GM23338 (cell line): ENCODE results near the gene MAPK8. TPM values are rescaled to one million over a fixed set of nuclear protein-coding genes. Genes with fewer than 3 reads are reported as not detected.

Source experiments
- ATAC-seq: fragments of 200-7000 bp; cut with Tn5 transposase; 3 replicates; pipeline ENCODE4 v1.9.1; 2020
- DNase-seq: peaks from one replicate; pipeline ENCODE4 v3.0.0-alpha.2; 2015; ENCODE audit warnings: low spot score
- H2AFZ ChIP-seq: fragments of 200-600 bp; sonication (generic); 2 replicates; pipeline ENCODE4 v1.8.0; 2016; ENCODE audit warnings: antibody characterized with exemption, mild to moderate bottlenecking, moderate library complexity
- H3F3A ChIP-seq: fragments of 200-600 bp; sonication (generic); replicated peaks from 2 replicates; pipeline ENCODE4 v1.8.0; 2017; ENCODE audit warnings: antibody characterized with exemption, mixed run types, low read depth
- H3K27ac ChIP-seq: fragments of 200-600 bp; sonication (generic); 2 replicates; pipeline ENCODE4 v1.6.1; 2016; ENCODE audit warnings: low read depth
- H3K27me3 ChIP-seq: fragments of 200-600 bp; sonication (generic); 2 replicates; pipeline ENCODE4 v1.8.0; 2016; ENCODE audit warnings: mild to moderate bottlenecking, mixed run types, moderate library complexity; ENCODE audit not compliant: insufficient read depth
- H3K36me3 ChIP-seq: fragments of 200-600 bp; sonication (generic); 2 replicates; pipeline ENCODE4 v1.8.0; 2016; ENCODE audit warnings: mild to moderate bottlenecking; ENCODE audit not compliant: insufficient read depth
- H3K4me1 ChIP-seq: fragments of 200-600 bp; sonication (generic); 2 replicates; pipeline ENCODE4 v1.8.0; 2016; ENCODE audit warnings: mild to moderate bottlenecking, moderate library complexity; ENCODE audit not compliant: insufficient read depth
- H3K4me2 ChIP-seq: fragments of 200-600 bp; sonication (generic); 2 replicates; pipeline ENCODE4 v1.7.1; 2017; ENCODE audit warnings: mixed run types
- H3K4me3 ChIP-seq: fragments of 200-600 bp; sonication (generic); 2 replicates; pipeline ENCODE4 v1.6.1; 2016; ENCODE audit warnings: mixed run types
- H3K79me2 ChIP-seq: fragments of 200-600 bp; sonication (generic); replicated peaks from 2 replicates; pipeline ENCODE4 v1.8.0; 2017; ENCODE audit warnings: mild to moderate bottlenecking; ENCODE audit not compliant: insufficient read depth
- H3K9me2 ChIP-seq: fragments of 200-600 bp; sonication (generic); 2 replicates; pipeline ENCODE4 v1.8.0; 2017; ENCODE audit not compliant: insufficient read depth
- H4K20me1 ChIP-seq: fragments of 200-600 bp; sonication (generic); replicated peaks from 2 replicates; pipeline ENCODE4 v1.8.0; 2017; ENCODE audit warnings: mild to moderate bottlenecking; ENCODE audit not compliant: insufficient read depth
- H3K27ac Mint-ChIP-seq: 2 replicates; pipeline ENCODE4 v1.8.0; 2020; ENCODE audit warnings: inconsistent platforms, mild to moderate bottlenecking, moderate library complexity, mixed read lengths
- H3K27me3 Mint-ChIP-seq: 3 replicates; pipeline ENCODE4 v1.8.0; 2022; ENCODE audit warnings: low read depth, mild to moderate bottlenecking, moderate library complexity, mixed read lengths, inconsistent platforms; ENCODE audit not compliant: insufficient read depth, poor library complexity
- H3K36me3 Mint-ChIP-seq: 3 replicates; pipeline ENCODE4 v1.8.0; 2021; ENCODE audit warnings: low read depth, mild to moderate bottlenecking, inconsistent platforms, moderate library complexity, mixed read lengths
- H3K4me1 Mint-ChIP-seq: 3 replicates; pipeline ENCODE4 v1.8.0; 2020; ENCODE audit warnings: mild to moderate bottlenecking, inconsistent platforms, mixed read lengths
- H3K4me3 Mint-ChIP-seq: 3 replicates; pipeline ENCODE4 v1.8.0; 2021; ENCODE audit warnings: moderate library complexity, mild to moderate bottlenecking, inconsistent platforms, mixed read lengths
- H3K9me3 Mint-ChIP-seq: 3 replicates; pipeline ENCODE4 v1.8.0; 2020; ENCODE audit warnings: moderate library complexity, mild to moderate bottlenecking, inconsistent platforms, mixed read lengths
- CREB1 ChIP-seq: fragments of 250-450 bp; sonication (Bioruptor Pico); IDR thresholded peaks from 2 replicates; pipeline ENCODE4 v1.5.0; 2020; ENCODE audit warnings: low read depth, mild to moderate bottlenecking, moderate library complexity
- CTCF ChIP-seq, 2 experiments: fragments of 200-600 bp in 1 of 2; sonication (generic) in 1 of 2; conservative IDR thresholded peaks; 2 replicates each; pipeline versions ENCODE4 v1.5.1 to v1.6.1; 2016 to 2017; ENCODE audit warnings: antibody characterized with exemption in 2 of 2, low read depth in 2 of 2, mild to moderate bottlenecking in 2 of 2, moderate library complexity in 1 of 2
- EZH2 ChIP-seq: fragments of 200-600 bp; sonication (generic); IDR thresholded peaks from one replicate; pipeline ENCODE4 v1.8.0; 2017; ENCODE audit warnings: antibody characterized with exemption, mild to moderate bottlenecking, low read depth; ENCODE audit not compliant: unreplicated experiment
- NANOG ChIP-seq: IDR thresholded peaks from 2 replicates; pipeline ENCODE4 v1.6.1; 2016; ENCODE audit warnings: antibody characterized with exemption, borderline replicate concordance
- ZNF331 ChIP-seq: fragments of 250-450 bp; sonication (Bioruptor Pico); IDR thresholded peaks from 2 replicates; pipeline ENCODE4 v1.5.0; 2020; ENCODE audit warnings: low read depth, mild to moderate bottlenecking, moderate library complexity
- polyA plus RNA-seq: library from polyadenylated mRNA; unstranded; fragments of >200 nt; fragmentation: Nextera tagmentation; extraction: Ambion mirVana; gene quantifications from 2 replicates; pipeline ENCODE4 v1.2.1, GENCODE V29; 2016
- total RNA-seq: library from RNA; depleted of rRNA; stranded (reverse); fragments of >200 nt; shearing (Covaris generic); gene quantifications from 2 replicates; pipeline ENCODE4 v1.2.3, GENCODE V29; 2014
- TF ChIP-seq, protein P1 (sequence below): fragments of 250-450 bp; sonication (Bioruptor Pico); IDR thresholded peaks from 2 replicates; pipeline ENCODE4 v1.5.0; 2020; ENCODE audit warnings: mild to moderate bottlenecking, moderate library complexity

The MAPK8 gene
- total and polyA plus RNA-seq, 2 experiments from 2014 or later, result 52.4 to 73.6 TPM

DNA sequence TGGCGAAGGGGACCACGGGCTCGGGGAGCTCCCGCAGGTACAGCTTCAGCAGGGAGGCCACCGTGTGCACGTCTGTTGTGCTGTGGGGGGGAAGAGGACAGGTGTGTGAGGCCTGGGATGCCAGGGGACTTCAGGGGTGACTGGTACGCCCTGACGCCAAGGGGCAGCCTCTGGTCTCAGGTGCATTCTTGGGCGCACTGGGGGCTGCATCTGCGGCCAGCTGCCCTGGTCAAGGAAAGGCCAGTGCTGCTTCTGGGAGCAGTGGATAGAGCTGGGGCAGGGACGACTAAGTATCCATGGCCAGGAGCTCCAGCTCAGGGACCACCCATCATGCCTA lies 148.5 kb downstream of the MAPK8 start (continued):
- TF ChIP-seq, protein P1, sequence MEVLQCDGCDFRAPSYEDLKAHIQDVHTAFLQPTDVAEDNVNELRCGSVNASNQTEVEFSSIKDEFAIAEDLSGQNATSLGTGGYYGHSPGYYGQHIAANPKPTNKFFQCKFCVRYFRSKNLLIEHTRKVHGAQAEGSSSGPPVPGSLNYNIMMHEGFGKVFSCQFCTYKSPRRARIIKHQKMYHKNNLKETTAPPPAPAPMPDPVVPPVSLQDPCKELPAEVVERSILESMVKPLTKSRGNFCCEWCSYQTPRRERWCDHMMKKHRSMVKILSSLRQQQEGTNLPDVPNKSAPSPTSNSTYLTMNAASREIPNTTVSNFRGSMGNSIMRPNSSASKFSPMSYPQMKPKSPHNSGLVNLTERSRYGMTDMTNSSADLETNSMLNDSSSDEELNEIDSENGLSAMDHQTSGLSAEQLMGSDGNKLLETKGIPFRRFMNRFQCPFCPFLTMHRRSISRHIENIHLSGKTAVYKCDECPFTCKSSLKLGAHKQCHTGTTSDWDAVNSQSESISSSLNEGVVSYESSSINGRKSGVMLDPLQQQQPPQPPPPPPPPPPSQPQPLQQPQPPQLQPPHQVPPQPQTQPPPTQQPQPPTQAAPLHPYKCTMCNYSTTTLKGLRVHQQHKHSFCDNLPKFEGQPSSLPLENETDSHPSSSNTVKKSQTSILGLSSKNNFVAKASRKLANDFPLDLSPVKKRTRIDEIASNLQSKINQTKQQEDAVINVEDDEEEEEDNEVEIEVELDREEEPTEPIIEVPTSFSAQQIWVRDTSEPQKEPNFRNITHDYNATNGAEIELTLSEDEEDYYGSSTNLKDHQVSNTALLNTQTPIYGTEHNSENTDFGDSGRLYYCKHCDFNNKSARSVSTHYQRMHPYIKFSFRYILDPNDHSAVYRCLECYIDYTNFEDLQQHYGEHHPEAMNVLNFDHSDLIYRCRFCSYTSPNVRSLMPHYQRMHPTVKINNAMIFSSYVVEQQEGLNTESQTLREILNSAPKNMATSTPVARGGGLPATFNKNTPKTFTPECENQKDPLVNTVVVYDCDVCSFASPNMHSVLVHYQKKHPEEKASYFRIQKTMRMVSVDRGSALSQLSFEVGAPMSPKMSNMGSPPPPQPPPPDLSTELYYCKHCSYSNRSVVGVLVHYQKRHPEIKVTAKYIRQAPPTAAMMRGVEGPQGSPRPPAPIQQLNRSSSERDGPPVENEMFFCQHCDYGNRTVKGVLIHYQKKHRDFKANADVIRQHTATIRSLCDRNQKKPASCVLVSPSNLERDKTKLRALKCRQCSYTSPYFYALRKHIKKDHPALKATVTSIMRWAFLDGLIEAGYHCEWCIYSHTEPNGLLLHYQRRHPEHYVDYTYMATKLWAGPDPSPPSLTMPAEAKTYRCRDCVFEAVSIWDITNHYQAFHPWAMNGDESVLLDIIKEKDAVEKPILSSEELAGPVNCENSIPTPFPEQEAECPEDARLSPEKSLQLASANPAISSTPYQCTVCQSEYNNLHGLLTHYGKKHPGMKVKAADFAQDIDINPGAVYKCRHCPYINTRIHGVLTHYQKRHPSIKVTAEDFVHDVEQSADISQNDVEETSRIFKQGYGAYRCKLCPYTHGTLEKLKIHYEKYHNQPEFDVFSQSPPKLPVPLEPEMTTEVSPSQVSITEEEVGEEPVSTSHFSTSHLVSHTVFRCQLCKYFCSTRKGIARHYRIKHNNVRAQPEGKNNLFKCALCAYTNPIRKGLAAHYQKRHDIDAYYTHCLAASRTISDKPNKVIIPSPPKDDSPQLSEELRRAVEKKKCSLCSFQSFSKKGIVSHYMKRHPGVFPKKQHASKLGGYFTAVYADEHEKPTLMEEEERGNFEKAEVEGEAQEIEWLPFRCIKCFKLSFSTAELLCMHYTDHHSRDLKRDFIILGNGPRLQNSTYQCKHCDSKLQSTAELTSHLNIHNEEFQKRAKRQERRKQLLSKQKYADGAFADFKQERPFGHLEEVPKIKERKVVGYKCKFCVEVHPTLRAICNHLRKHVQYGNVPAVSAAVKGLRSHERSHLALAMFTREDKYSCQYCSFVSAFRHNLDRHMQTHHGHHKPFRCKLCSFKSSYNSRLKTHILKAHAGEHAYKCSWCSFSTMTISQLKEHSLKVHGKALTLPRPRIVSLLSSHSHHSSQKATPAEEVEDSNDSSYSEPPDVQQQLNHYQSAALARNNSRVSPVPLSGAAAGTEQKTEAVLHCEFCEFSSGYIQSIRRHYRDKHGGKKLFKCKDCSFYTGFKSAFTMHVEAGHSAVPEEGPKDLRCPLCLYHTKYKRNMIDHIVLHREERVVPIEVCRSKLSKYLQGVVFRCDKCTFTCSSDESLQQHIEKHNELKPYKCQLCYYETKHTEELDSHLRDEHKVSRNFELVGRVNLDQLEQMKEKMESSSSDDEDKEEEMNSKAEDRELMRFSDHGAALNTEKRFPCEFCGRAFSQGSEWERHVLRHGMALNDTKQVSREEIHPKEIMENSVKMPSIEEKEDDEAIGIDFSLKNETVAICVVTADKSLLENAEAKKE (CRISPR knock-in tag), result no peak
- TF ChIP-seq EZH2 (no peak), CREB1 (CRISPR knock-in tag) (no peak), NANOG (no peak), ZNF331 (CRISPR knock-in tag) (no peak)

- H3K36me3 Mint-ChIP-seq, result 0 out of 3 replicates have a peak, but pooled peaks cover 2% of the 10 kb centered on the region
- H3K4me1 ChIP-seq, result no peaks in the 10 kb centered on the region
- no peaks in the 10 kb centered on the region for H3K9me2 ChIP-seq
- ATAC-seq, result no peak
- no peaks in the 10 kb centered on the region for H3K36me3 ChIP-seq
- no peak overlapping the region for H2AFZ ChIP-seq
- H3K4me3 ChIP-seq, result no peak overlapping the region
- no peak overlapping the region for H3K27ac ChIP-seq
- H3K79me2 ChIP-seq, result no peaks in the 10 kb centered on the region
- no peak overlapping the region for H3K27ac Mint-ChIP-seq
- peaks cover 2% of the 10 kb centered on the region for H3K27me3 Mint-ChIP-seq
- H3K4me2 ChIP-seq, result no peak overlapping the region
- no peaks in the 10 kb centered on the region for H3K9me3 Mint-ChIP-seq
- H4K20me1 ChIP-seq, result no peaks in the 10 kb centered on the region
- peaks cover 23% of the 10 kb centered on the region; the same call in 2 of the 3 replicates for H3K4me1 Mint-ChIP-seq
- H3K4me3 Mint-ChIP-seq, result no peak overlapping the region
- no peaks in the 10 kb centered on the region for H3F3A ChIP-seq
- H3K27me3 ChIP-seq, result no peaks in the 10 kb centered on the region
- DNase-seq, result no peak
- TF ChIP-seq NANOG (no peak), CTCF (conservative IDR thresholded peaks at IDR 0.05; ENCODE audit: low read depth in 2 of 2) (no peak), EZH2 (no peak), CREB1 (CRISPR knock-in tag) (no peak)
- TF ChIP-seq, protein P1 (CRISPR knock-in tag), result no peak
Measured at GRCh38 chr10:48455392-48456151, 149.1 kb downstream of the MAPK8 start.
